HepG2 (cell line): ENCODE measurements around the gene PLCB1. TPM values are rescaled to one million over a fixed set of nuclear protein-coding genes. Genes with fewer than 3 reads are reported as not detected.

Experiments used
- CTCF ChIP-seq: sonication (generic); formaldehyde crosslinking; IDR thresholded peaks from 2 replicates; pipeline ENCODE4 v1.5.0; 2020; ENCODE audit warnings: mild to moderate bottlenecking, missing genetic modification reagents, moderate library complexity
- NR2F6 ChIP-seq, 2 experiments: IDR thresholded peaks; 2 replicates each; pipeline ENCODE4 v1.6.1; 2016; ENCODE audit warnings: antibody characterized with exemption in 1 of 2, mild to moderate bottlenecking in 1 of 2
- PRDM10 ChIP-seq: sonication (generic); formaldehyde crosslinking; IDR thresholded peaks from 2 replicates; pipeline ENCODE4 v1.4.0; 2020; ENCODE audit warnings: low read depth, missing genetic modification reagents
- RAD21 ChIP-seq: fragments of 450-650 bp; formaldehyde crosslinking; IDR thresholded peaks from 2 replicates; pipeline ENCODE4 v1.5.0; 2020; ENCODE audit warnings: mild to moderate bottlenecking
- ZFP41 ChIP-seq: sonication (generic); formaldehyde crosslinking; IDR thresholded peaks from 2 replicates; pipeline ENCODE4 v1.4.0; 2020; ENCODE audit warnings: mild to moderate bottlenecking, missing genetic modification reagents, borderline replicate concordance
- ZNF138 ChIP-seq: sonication (generic); formaldehyde crosslinking; IDR thresholded peaks from 2 replicates; pipeline ENCODE4 v1.5.0; 2020; ENCODE audit warnings: mild to moderate bottlenecking, low read depth, missing genetic modification reagents
- ZNF317 ChIP-seq: sonication (generic); formaldehyde crosslinking; IDR thresholded peaks from 2 replicates; pipeline ENCODE4 v1.5.0; 2020; ENCODE audit warnings: mild to moderate bottlenecking, missing genetic modification reagents
- ZNF768 ChIP-seq: sonication (generic); formaldehyde crosslinking; IDR thresholded peaks from 2 replicates; pipeline ENCODE4 v1.4.0; 2020; ENCODE audit warnings: missing genetic modification reagents
- ZNF790 ChIP-seq: sonication (generic); formaldehyde crosslinking; IDR thresholded peaks from 2 replicates; pipeline ENCODE4 v1.8.0; 2022; ENCODE audit warnings: missing genetic modification reagents, mild to moderate bottlenecking, borderline replicate concordance
- ZSCAN9 ChIP-seq: IDR thresholded peaks from 2 replicates; pipeline ENCODE4 v1.6.1; 2016; ENCODE audit warnings: borderline replicate concordance
- polyA plus RNA-seq, 8 experiments: library from polyadenylated mRNA; depleted of rRNA in 3 of 8; stranded (reverse) in 7 of 8; unstranded in 1 of 8; fragments of >200 nt; fragmentation: Illumina TruSeq in 4 of 8; extraction: Trizol in 4 of 8; gene quantifications; 2 replicates each; pipeline versions ENCODE4 v1.2.1 to v1.2.3, GENCODE V29; 2011 to 2016; ENCODE audit warnings: low read depth in 4 of 8, missing spikeins in 1 of 8, mixed read lengths in 1 of 8; ENCODE audit not compliant: insufficient read depth in 1 of 8
- total RNA-seq, 5 experiments: library from RNA; depleted of rRNA; stranded (reverse); fragments of >200 nt; fragmentation: Illumina TruSeq; extraction: Trizol; gene quantifications; 2 replicates each; pipeline ENCODE4 v1.2.3, GENCODE V29; 2016; ENCODE audit warnings: low read depth in 1 of 5

Gene PLCB1
- total and polyA plus RNA-seq, 2 of the 13 experiments (the other 11 are each of a cell fraction or from before 2014, with no cell fraction given), result 42.4 to 55.9 TPM

GRCh38 chr20:8433291-8433690, 301.2 kb downstream of the PLCB1 start (continued):
- TF ChIP-seq PRDM10 (CRISPR knock-in tag) (no peak), NR2F6 (IDR thresholded peaks at IDR 0.05) (no peak), NR2F6 (CRISPR knock-in tag; IDR thresholded peaks at IDR 0.05) (no peak), ZNF138 (CRISPR knock-in tag) (no peak), ZNF317 (no peak), ZNF790 (CRISPR knock-in tag) (no peak), ZFP41 (CRISPR knock-in tag) (no peak), ZSCAN9 (no peak), RAD21 (CRISPR knock-in tag) (no peak), ZNF768 (CRISPR knock-in tag) (no peak), CTCF (CRISPR knock-in tag) (no peak)
